Right lobe of liver (tissue), 6 donors: ENCODE results near the gene APOBEC3B. TPM values are rescaled to one million over a fixed set of nuclear protein-coding genes. Genes with fewer than 3 reads are reported as not detected.
"Not testable (repeated sequence)": the region's sequence is repeated elsewhere in the genome, so short reads cannot be mapped to it uniquely, and the experiment has no call there.

Experiments
- ATAC-seq, 4 donors: fragments of 200-7000 bp; cut with Tn5 transposase; one replicate each; pipeline ENCODE4 v1.9.1; 2020; ENCODE audit warnings: mild to moderate bottlenecking in 4 of 4, moderate library complexity in 4 of 4
- DNase-seq, 3 donors: peaks; one replicate each; pipeline ENCODE4 v3.0.0-alpha.2; 2020
- H3K27ac ChIP-seq, 3 donors: fragments of 200-600 bp; one replicate each; pipeline ENCODE4 v1.8.0; 2022
- H3K27me3 ChIP-seq, 2 donors: fragments of 200-600 bp; one replicate each; pipeline ENCODE4 v1.8.0; 2022
- H3K36me3 ChIP-seq, 4 donors: fragments of 200-600 bp; sonication (generic) in 1 of 4; one replicate each; pipeline versions ENCODE4 v1.5.1 to v1.8.0; 2017 to 2022; ENCODE audit warnings: control low read depth in 1 of 4
- H3K4me1 ChIP-seq, 4 donors: fragments of 200-600 bp; sonication (generic) in 1 of 4; one replicate each; pipeline versions ENCODE4 v1.5.1 to v1.8.0; 2017 to 2022; ENCODE audit warnings: control low read depth in 1 of 4
- H3K4me3 ChIP-seq, 3 donors: fragments of 200-600 bp; one replicate each; pipeline ENCODE4 v1.8.0; 2022
- H3K9me3 ChIP-seq, 4 donors: fragments of 200-600 bp; sonication (generic) in 1 of 4; one replicate each; pipeline versions ENCODE4 v1.5.1 to v1.8.0; 2017 to 2022; ENCODE audit warnings: control low read depth in 1 of 4
- POLR2A ChIP-seq: fragments of 450-650 bp; IDR thresholded peaks from one replicate; pipeline ENCODE4 v1.6.1; 2017; ENCODE audit warnings: antibody characterized with exemption, mild to moderate bottlenecking
- WGBS: methylation state at CpG from one replicate; pipeline ENCODE4 v1.1.6; 2018; ENCODE audit warnings: low coverage, low lambda C conversion rate; ENCODE audit not compliant: insufficient coverage; ENCODE audit errors: missing lambda C conversion rate; 5-methylcytosine and 5-hydroxymethylcytosine counted together
- intact Hi-C, 2 donors: fragments of 100-400 bp; cut with DNase I; formaldehyde crosslinking; loops; one replicate each; pipeline versions ENCODE4 v1.11.2 to v1.14.1; 2022
- total RNA-seq, 6 experiments: library from RNA; depleted of rRNA in 2 of 6; stranded (reverse); fragments of >200 nt in 2 of 6; fragmentation: NEBNext Ultra II Directional in 3 of 6; extraction: Animal tissue kit (Norgen Biotek cat#: 25700) in 3 of 6; gene quantifications; one replicate each; pipeline versions ENCODE4 v1.1.0 to v1.2.4, GENCODE V29; 2016 to 2023
- TF ChIP-seq, protein P1 (sequence below), 4 donors: fragments of 200-600 bp in 3 of 4; fragments of 450-650 bp in 1 of 4; IDR thresholded peaks; one replicate each; pipeline versions ENCODE4 v1.5.1 to v1.8.0; 2016 to 2022; ENCODE audit warnings: antibody characterized with exemption in 4 of 4, mild to moderate bottlenecking in 2 of 4
- donor health status: DM: no; HTN: yes; CAD: no.
- donor health status: DM: no; HTN: no; CAD: no.
- donor health status: DM: no; HTN: no; CAD: no.
- donor health status: DM: no; HTN: yes; CAD: no.
- donor health status: DM: no; HTN: yes; CAD: no.

Gene APOBEC3B
- total RNA-seq, 6 experiments from 2014 or later: 0.61 to 1.6 (median 1.1) TPM

DNA sequence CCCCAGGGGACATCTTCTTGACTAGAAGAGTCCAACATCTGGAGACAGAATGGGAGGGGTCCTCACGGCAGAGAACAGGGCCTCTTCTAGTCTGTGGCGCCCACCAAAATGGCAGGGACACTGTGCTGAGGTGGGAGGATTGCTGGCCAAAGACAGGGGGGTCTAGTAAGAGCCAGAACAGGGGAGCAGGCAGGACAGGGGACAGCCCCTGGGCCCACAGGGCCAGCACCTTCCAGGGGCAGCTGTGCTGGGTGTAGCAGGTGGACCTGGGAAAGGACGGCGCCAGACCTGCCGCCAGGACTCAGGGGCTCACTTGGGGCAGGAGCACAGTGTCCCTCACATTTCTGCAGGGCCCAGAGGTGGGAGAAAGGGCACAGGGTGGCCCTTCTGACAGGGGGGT, 25.6 kb upstream of the APOBEC3B start:
- no peaks in the 10 kb centered on the region for H3K9me3 ChIP-seq
- no peak for TF ChIP-seq POLR2A
- TF ChIP-seq, protein P1, sequence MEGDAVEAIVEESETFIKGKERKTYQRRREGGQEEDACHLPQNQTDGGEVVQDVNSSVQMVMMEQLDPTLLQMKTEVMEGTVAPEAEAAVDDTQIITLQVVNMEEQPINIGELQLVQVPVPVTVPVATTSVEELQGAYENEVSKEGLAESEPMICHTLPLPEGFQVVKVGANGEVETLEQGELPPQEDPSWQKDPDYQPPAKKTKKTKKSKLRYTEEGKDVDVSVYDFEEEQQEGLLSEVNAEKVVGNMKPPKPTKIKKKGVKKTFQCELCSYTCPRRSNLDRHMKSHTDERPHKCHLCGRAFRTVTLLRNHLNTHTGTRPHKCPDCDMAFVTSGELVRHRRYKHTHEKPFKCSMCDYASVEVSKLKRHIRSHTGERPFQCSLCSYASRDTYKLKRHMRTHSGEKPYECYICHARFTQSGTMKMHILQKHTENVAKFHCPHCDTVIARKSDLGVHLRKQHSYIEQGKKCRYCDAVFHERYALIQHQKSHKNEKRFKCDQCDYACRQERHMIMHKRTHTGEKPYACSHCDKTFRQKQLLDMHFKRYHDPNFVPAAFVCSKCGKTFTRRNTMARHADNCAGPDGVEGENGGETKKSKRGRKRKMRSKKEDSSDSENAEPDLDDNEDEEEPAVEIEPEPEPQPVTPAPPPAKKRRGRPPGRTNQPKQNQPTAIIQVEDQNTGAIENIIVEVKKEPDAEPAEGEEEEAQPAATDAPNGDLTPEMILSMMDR (IDR thresholded peaks at IDR 0.05): no peak
- H3K27ac ChIP-seq: no peak overlapping the region
- peak in 1 of 3 donors; percentile 50 for DNase-seq
- no peaks in the 10 kb centered on the region for H3K36me3 ChIP-seq
- intact Hi-C loops: no loop called here
- no peaks in the 10 kb centered on the region for H3K27me3 ChIP-seq
- H3K4me3 ChIP-seq: no peak overlapping the region
- WGBS: 33% methylated on average over 1 of the region's 5 CpGs
- H3K4me1 ChIP-seq: no peaks in the 10 kb centered on the region
- ATAC-seq: no peak

DNA sequence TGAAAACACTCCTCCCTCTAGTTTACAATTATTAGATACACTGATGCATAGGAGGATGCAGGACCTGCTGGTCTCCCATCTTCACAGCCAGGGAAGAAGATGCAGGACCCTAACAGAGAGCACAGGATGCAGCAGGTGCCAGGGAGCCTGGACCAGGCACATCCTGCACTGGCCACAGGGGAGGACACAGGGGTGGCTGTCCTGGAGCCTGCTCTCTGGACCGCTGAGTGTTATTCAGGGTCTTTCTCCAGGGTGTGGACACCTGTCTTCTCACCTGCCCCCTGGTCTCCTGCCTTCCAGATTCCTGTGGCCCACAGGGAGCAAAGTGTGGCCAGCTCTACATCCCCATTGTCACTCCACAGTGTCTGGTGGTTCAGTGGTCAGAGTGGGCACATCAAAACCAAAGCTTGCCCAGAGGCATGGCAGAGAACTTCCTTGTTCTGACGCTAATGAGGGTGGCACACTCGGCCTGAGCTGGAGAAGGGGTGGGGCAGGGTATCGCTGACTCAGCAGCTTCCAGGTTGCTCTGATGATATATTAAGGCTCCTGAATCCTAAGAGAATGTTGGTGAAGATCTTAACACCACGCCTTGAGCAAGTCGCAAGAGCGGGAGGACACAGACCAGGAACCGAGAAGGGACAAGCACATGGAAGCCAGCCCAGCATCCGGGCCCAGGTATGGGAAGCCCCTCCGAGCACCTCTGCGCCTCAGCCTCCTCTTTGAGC, 24.9 kb upstream of the APOBEC3B start, which contains the start of gene APOBEC3A:
Gene APOBEC3A, plus strand, starts transcription at position 564 of the 725 bp plus-strand sequence. Its CDS starts 83 bp downstream, at position 647.
- 63% methylated on average over 3 of the region's 11 CpGs for WGBS
- DNase-seq: peak in 1 of 3 donors; percentile 58
- ATAC-seq: peak in 2 of 4 donors; percentile 14 to 24
- TF ChIP-seq, protein P1 (IDR thresholded peaks at IDR 0.05): no peak
- no peak for TF ChIP-seq POLR2A
- no peaks in the 10 kb centered on the region for H3K36me3 ChIP-seq
- H3K27ac ChIP-seq: no peak within 1 kb of the TSS
- H3K27me3 ChIP-seq: no peaks in the 10 kb centered on the region
- intact Hi-C loops: no loop called here
- no peaks in the 10 kb centered on the region for H3K9me3 ChIP-seq
- no peak within 1 kb of the TSS for H3K4me3 ChIP-seq
- no peaks in the 10 kb centered on the region for H3K4me1 ChIP-seq

DNA sequence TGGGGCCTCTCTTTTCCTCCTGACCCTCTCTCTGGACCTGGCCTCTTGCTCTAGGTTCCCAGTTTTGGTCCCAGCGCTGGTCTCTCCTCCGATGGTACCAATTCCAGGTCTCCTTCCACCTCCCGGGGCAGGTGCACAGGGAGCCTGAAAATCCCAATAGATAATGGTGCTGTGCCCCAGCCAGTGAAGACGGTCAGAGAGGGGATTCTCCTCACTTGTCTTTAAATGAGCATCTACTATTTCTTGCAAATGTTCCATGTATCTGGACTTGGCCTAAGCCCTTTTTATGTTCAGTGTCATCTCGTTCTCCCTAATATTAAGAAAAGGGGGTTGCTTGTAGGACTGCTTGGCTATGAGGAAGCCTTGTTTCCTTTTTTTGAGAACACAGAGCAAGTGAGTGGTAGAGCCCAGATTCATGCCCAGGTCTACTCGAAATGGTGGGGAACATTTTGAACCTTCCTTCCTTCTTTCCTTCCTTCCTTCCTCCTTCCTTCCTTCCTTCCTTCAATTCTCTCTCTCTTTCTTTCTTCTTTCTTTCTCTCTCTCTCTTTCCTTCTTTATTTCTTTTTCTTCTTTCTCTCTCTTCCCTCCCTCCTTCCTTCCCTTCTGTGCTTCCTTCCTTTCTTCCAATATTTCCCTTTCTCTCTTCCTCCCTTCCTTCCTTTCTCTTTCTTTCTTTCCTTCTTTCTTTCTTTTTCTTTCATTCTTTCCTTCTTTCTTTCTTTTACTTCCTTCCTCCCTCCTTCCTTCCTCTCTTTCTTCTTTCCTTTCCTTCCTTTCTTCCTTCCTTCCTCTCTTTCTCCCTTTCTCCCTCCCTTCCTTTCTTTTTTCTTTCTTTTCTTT, 24.1 kb upstream of the APOBEC3B start:
- DNase-seq (no peak), ATAC-seq (no peak)
- Histone ChIP-seq H3K27ac (no peak overlapping the region), H3K9me3 (no peaks in the 10 kb centered on the region), H3K4me3 (no peak overlapping the region), H3K4me1 (no peaks in the 10 kb centered on the region), H3K27me3 (no peaks in the 10 kb centered on the region), H3K36me3 (no peaks in the 10 kb centered on the region)
- intact Hi-C loops: no loop called here
- WGBS: 64% methylated on average over 5 of the region's 6 CpGs
- TF ChIP-seq, protein P1 (IDR thresholded peaks at IDR 0.05): no peak
- TF ChIP-seq POLR2A: no peak

DNA sequence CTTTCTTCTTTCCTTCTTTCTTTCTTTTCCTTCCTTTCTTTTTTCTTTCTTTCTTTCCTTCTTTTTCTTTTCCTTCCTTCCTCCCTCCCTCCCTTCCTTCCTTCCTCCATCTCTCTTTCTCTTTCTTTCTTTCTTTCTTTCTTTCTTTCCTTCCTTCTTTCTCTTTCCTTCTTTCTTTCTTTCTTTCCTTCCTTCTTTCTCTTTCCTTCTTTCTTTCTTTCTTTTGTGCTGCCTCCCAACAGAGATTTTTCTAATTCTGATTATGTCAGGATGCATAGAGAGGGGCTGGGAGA, 23.6 kb upstream of the APOBEC3B start:
- H3K36me3 ChIP-seq, H3K4me3 ChIP-seq, ATAC-seq, H3K27ac ChIP-seq, H3K9me3 ChIP-seq, intact Hi-C loops, H3K27me3 ChIP-seq, H3K4me1 ChIP-seq, DNase-seq: not testable (repeated sequence)

DNA sequence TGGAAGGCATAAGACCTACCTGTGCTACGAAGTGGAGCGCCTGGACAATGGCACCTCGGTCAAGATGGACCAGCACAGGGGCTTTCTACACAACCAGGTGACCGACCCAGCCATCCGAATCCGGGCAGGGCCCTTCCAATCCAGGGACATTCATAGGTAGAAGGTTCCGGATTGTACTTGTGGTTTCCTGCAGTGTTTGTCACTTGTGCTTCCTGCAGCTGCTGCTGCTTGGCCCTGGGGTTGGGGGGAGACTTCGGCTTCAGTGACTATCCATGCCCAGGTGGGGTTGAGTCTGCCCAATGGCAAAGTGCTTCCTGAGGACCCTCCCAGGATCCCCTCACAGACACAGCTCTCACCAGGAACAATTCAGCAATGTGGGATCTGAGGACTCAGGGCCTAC, 22.6 kb upstream of the APOBEC3B start:
- H3K27me3 ChIP-seq: no peaks in the 10 kb centered on the region
- peak in 1 of 3 donors; percentile 36 for DNase-seq
- intact Hi-C loops: no loop called here
- ATAC-seq: no peak
- no peak overlapping the region for H3K4me3 ChIP-seq
- no peaks in the 10 kb centered on the region for H3K36me3 ChIP-seq
- no peak overlapping the region for H3K27ac ChIP-seq
- 60% methylated on average over 2 of the region's 8 CpGs for WGBS
- no peaks in the 10 kb centered on the region for H3K9me3 ChIP-seq
- no peaks in the 10 kb centered on the region for H3K4me1 ChIP-seq
- TF ChIP-seq, protein P1 (IDR thresholded peaks at IDR 0.05): no peak
- no peak for TF ChIP-seq POLR2A

DNA sequence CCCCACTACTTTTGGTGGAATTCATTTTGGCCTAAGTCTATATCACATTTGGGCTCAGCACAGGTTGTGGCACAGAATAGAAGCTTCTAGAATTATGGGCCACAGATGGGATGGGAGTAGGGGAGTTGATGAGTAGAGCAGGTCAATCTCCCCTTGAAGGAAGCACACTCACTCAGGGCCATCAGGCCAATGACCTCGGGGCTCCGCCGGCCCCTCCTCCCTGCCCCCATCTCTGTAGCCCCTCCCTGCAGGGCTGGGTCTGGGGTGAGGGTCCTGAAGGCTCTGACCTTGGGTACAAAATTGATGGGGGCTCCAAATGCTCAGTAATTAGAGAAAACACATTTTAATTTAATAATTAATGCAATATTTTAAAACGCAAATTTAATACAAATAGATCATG, 21.5 kb upstream of the APOBEC3B start:
- H3K9me3 ChIP-seq, H3K27ac ChIP-seq, H3K4me3 ChIP-seq, H3K36me3 ChIP-seq, H3K27me3 ChIP-seq, DNase-seq, ATAC-seq, H3K4me1 ChIP-seq, intact Hi-C loops: not testable (repeated sequence)
- 65% methylated on average over 2 of the region's 4 CpGs for WGBS

DNA sequence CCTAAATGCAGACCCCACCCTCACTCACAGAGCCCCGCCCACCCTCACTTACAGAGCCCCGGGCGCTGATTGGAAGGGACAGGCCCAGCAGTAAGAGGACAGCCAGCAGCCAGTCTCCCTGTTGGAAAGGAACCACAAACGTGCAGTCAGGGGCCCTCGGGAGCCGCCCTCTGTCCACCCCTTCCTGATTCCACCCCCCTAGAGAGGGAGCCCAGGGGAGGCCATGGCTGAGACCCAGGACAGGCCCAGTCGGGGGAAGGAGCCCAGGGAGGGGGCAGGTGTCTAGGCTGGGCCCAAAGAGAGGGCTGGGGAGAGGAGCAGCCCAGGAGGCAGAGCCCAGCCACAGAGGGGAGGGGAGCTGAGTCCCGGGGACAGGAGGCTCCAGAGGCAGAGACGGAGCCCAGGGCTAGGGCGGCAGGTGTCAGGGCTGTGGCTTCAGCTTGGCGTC, 18.8 kb upstream of the APOBEC3B start:
- not testable (repeated sequence) for H3K4me1 ChIP-seq, H3K27ac ChIP-seq

More for the DNA sequence above, 18.8 kb upstream of the APOBEC3B start:
- intact Hi-C loops, H3K27me3 ChIP-seq, H3K4me3 ChIP-seq, ATAC-seq, H3K36me3 ChIP-seq, H3K9me3 ChIP-seq: not testable (repeated sequence)
- DNase-seq: peak in 1 of 3 donors; percentile 31
- 32% methylated on average over 3 of the region's 11 CpGs for WGBS
